ENCODE results near the gene CREG2.

Gene CREG2

DNA sequence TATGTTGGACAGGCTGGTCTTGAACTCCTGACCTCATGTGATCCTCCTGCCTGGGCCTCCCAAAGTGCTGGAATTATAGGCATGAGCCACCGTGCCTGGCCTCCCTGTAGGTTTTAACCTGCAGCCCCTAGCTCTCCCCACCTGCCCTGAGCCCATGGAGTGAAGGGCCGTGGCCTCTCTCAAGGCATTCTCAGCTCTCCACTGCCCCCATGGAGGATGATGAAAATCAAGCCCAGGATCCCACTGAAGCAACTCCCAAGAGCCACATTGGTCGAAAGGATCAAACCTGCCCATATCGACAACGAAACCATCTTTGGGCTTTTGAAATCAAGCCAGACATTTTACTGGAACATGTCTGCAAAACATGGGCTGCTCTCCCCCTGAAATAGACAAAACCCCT is 22.4 kb upstream of the CREG2 start:
- TF ChIP-seq CTCF (IDR thresholded peaks at IDR 0.05; ENCODE audit: extremely low read depth, missing control alignments), result no peak
- DNase-seq (ENCODE audit: low spot score), result no peak

DNA sequence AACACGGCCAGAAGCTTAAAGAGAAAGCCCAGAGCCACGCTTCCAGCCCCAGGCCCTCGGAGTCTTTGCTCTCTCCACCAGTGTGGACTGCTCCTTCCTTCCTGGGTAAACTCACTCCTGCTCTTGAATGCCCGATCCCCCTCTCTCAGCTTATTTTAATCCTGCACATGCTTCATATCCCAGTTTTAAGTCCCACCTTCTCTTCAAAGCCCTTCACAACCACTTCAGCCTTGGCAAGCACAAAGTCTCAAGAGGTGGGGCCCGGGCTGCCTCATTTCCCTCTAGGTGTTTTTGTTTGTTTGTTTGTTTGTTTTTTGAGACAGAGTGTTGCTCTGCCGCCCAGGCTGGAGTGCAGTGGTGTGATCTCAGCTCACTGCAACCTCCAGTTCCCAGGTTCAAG is 21.6 kb upstream of the CREG2 start:
- no peak for TF ChIP-seq CTCF (IDR thresholded peaks at IDR 0.05; ENCODE audit: extremely low read depth, missing control alignments)
- DNase-seq (ENCODE audit: low spot score), result no peak

DNA sequence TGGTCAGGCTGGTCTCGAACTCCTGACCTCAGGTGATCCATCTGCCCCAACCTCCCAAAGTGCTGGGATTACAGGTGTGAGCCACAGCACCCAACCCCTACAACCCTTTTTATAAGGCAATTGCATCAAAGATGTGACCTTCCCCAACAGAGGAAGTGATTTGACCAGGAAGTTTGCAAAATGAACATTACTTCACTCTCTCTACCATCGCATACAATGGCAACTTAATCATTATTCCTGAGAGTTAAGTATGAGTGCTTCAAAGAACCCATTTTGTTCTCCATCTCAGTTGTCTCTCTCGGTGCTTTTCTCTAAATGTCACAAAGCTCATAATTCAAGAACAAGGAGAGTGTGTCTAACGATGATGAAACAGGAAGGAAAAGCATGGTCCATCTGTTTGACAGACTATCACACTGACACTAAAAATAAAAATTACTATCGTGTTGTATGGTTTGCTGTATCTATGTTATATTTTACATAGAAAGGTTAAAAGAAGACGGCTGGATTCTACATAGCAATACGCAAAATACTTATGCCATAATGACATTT is 18.1 kb upstream of the CREG2 start:
- no peak for DNase-seq (ENCODE audit: low spot score)
- TF ChIP-seq CTCF (IDR thresholded peaks at IDR 0.05; ENCODE audit: extremely low read depth, missing control alignments), result no peak

GRCh38 chr2:101403745-101404144 is 16.4 kb upstream of the CREG2 start:
- DNase-seq (ENCODE audit: low spot score), result no peak
- no peak for TF ChIP-seq CTCF (IDR thresholded peaks at IDR 0.05; ENCODE audit: extremely low read depth, missing control alignments)

DNA sequence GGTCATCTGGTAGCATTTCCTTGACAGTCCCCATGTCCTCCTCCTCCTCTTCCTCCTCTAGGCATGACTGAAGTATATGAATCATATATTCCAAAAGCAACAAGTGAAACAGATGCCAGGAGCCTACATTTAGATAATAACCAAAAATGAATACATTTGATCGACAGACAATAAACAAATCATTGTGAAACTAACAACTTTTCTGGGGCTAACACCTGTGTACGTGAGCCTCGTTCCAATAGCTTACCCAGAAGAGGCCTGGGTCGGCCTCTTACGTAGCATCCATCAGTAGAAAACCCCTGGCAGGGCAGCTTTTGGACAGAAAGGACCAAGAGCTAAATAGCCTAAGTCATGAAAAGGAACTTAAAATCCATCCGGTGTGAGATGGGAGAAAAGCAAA is 15.3 kb upstream of the CREG2 start:
- no peak for TF ChIP-seq CTCF (IDR thresholded peaks at IDR 0.05; ENCODE audit: extremely low read depth, missing control alignments)
- DNase-seq (ENCODE audit: low spot score), result no peak

DNA sequence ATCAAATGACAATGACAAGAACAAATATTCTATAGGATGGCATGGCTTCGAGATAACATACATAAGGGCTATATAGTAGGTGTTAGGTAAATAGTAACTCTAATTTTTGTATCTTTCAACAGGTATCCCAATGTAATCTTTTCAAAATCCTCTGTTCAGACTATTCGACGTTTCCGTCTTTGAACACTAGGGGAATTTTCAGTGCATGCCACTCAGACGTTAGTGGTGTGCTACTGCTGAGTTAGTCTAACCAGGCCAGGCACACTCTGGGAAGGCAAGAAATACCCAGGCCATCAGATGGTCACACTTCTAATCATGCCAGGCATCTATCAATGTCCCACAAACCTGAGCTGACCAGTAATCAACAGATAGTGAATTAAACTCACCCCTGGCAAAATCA is 14.6 kb upstream of the CREG2 start:
- TF ChIP-seq CTCF (IDR thresholded peaks at IDR 0.05; ENCODE audit: extremely low read depth, missing control alignments), result no peak
- no peak for DNase-seq (ENCODE audit: low spot score)

- no peak for DNase-seq (ENCODE audit: low spot score)
- TF ChIP-seq CTCF (IDR thresholded peaks at IDR 0.05; ENCODE audit: extremely low read depth, missing control alignments), result no peak
These were observed 14.0 kb upstream of the CREG2 start for GRCh38 chr2:101401326-101401665.
